ENCODE measurements around the gene INPP5A.
"Not testable (repeated sequence)": the region's sequence is repeated elsewhere in the genome, so short reads cannot be mapped to it uniquely, and the experiment has no call there.

INPP5A gene

GRCh38 chr10:132504501-132505272 lies 32.9 kb upstream of the INPP5A start:
- DNase-seq: no peak

- not testable (repeated sequence) for DNase-seq
Observed at GRCh38 chr10:132505546-132505945, 32.0 kb upstream of the INPP5A start.

DNA sequence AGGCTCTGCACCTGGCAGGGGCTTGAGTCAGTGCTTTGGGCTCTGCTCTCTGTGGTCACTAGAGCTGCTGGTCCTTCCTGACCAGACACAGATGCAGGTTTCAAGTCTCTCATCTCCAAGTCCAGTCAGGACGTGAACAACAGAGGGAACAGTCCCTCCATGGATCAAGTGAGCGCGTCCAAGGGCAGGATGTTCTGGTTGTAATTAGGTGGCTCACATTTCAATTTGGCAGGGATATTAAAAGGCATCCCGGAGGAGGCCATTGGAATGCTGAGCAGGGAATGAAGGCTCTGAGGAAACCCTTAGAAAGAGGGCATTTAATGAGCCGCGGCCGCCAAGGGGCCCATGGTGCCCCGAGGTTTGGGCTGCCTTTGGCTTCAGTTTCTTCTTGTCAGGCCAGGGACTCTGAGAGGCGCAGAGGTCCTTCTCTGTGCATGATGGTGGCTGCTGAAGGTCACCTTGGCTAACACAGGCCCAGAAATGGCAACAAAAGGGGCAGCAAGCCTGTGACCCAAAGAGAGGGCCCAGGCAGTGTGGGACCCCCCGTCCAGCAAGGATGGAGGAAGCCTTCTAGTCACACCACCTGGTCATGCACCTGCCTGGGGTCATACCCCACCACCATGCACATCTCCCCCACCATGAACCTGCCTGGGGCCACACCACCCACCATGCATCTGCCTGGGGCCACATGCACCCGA lies 30.7 kb upstream of the INPP5A start:
- DNase-seq: no peak

DNA sequence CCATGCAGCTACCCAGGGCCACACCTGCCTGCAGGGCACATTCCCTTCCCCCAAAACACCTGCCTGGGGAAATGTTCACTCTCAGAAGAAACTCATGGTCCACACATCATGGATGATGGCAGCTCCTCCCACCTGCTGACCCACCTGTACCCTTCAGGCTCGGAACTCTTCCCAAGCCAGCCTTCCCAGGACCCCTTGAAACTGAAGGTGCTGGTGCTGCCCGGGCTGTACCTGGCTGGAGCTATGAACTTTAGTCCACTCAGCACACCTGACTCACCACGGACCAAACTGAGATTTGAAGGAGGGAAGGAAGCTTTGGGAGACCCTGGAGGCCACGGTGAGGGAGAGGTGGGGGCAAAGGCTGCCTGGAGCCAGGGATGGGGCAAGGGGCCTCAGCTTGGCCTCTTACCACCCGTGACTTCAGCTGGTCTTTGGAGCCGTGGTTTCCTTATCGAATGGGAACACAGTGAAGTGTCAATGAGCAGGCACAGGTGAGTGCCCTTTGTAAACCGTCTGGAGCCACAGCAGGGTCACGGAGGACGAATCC lies 30.1 kb upstream of the INPP5A start:
- DNase-seq: no peak

DNA sequence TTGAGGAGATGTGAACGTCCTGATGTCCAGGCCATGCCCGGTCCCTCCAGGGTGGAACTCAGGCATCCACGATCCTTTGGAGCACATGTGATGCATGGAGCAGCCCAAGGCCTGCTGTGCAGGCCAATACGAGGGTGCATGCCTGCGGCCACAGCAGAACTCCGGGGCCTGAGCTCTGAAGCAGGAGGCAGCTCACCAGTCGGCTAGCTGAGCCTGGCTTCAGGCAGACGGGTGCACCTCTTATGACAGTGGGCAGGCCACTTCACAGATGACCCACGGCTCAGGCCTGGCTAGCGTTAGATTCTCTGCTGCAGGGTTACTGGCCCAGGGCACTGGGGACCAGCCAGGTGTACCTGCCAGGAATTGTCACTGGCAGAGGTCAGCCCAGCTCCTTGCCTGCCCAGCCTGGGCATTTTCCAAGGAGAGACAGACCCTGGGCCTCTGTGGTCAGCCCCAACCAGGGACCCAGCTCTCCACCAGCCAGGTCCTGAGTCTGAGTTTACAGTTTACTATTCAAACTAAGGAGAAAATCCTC lies 29.6 kb upstream of the INPP5A start:
- no peak for DNase-seq

DNA sequence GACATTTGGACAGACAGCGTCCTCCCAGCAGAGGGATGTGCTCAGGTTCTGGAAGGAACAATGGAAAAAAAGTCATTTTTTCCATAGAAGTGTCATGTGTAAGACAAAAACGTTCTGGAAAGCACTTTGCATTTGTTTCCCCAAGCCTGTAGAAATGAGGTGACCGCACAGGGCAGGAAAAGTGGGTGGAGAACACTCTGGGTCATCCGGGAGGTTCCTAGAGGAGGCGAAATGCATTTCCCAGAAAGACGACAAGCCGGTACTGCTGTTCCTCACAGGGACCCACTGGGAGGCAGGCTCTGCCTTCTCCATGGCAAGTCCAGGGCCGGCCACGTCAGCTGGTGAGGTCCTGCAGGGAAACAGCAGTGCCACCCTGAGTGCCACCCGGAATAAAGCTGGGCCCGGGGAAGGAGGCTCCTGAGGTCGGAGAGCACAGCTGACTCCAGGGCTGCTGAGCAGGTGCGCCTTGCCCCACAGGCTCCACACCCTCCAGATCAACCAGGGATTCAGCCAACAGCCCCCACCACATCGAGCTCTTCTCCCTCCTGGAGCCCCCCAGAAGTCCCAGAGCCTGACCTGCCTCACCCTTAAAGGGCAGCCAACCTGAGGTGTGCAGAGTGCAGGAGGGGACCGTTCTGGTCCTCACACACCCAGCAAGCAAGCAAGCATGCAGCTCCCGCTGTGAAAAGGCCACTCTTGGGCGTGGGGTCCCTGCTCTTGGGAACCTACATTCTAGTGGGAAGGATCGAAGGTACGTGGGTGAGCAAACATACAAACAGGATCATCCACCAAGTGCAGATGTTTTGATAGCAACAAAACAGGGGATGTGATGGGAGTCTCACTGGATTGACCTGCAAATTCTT lies 28.8 kb upstream of the INPP5A start:
- no peak for DNase-seq

DNA sequence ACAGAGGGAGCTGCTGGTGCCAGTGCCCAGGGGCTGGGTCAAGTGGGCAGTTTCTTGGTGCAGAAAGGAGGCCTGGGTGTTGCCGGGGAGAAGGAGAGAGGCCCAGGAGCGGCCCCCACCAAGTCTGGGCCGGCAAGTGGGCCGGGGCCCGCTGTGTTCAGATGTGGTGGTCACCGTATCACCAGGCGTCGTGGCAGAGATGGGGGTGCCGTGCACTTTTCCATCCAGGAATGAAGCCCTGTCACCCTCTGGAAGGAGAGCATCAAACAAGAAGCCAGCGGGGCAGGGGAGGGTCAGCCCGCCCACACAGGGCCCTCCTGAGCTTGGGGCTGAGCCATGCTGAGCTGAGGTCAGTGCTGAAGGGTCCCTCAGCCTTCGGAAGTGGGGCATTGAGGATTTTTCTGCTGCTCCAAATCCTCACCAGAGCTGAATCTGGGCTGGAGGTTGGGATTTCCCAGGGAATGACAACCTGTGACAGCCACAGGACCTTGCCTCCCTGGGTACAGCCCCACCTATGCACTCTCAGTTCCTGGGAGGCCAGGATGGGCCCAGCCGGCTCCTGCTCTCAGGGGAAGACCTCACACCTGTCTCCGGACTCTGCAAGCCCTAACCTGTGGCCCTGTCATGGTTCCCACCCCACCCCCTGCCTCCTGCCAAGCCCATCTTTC lies 27.9 kb upstream of the INPP5A start:
- no peak for DNase-seq

GRCh38 chr10:132510174-132510611 lies 27.4 kb upstream of the INPP5A start:
- no peak for DNase-seq

DNA sequence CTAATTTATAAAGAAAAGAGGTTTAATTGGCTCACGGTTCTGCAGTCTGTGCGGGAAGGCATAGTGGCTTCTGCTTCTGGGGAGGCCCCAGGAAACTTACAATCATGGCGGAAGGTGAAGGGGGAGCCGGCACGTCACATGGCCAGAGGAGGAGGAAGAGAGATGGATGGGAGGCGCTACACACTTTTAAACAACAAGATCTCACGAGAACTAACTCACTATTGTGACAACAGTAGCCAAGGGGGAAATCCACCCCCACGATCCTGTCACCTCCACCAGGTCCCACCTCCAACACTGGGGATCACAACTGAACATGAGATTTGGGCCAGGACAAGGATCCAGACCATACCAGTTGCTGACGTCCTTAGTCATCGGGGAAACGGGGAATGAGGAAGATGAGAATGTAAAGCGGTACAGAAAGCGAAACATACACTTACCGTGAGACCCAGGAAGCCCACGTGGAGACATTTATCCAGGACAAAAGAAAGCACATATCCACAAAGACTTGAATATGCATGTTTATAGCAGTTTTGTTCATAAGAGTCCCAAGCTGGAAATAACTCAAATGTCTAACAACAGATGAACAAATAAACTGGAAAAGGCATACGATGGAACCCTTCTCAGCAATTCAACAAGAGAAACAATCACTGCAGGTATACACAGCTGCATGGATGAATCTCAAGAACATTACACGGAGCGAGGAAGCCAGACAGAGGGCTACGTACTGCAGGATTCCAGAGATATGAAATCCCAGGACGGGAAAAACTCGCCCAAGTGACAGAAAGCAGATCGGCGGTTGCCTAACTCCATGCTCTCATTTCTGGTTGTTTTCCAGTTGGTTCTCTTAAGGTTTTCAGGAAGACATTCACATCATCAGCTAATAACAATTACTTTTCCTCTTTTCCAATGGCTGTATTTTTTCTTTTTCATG lies 26.2 kb upstream of the INPP5A start:
- DNase-seq: no peak

GRCh38 chr10:132512052-132512442 lies 25.5 kb upstream of the INPP5A start:
- no peak for DNase-seq

- DNase-seq: no peak
Observed at GRCh38 chr10:132512693-132513345, 24.8 kb upstream of the INPP5A start.

- DNase-seq: no peak
Observed at GRCh38 chr10:132514821-132515520, 22.6 kb upstream of the INPP5A start.

DNA sequence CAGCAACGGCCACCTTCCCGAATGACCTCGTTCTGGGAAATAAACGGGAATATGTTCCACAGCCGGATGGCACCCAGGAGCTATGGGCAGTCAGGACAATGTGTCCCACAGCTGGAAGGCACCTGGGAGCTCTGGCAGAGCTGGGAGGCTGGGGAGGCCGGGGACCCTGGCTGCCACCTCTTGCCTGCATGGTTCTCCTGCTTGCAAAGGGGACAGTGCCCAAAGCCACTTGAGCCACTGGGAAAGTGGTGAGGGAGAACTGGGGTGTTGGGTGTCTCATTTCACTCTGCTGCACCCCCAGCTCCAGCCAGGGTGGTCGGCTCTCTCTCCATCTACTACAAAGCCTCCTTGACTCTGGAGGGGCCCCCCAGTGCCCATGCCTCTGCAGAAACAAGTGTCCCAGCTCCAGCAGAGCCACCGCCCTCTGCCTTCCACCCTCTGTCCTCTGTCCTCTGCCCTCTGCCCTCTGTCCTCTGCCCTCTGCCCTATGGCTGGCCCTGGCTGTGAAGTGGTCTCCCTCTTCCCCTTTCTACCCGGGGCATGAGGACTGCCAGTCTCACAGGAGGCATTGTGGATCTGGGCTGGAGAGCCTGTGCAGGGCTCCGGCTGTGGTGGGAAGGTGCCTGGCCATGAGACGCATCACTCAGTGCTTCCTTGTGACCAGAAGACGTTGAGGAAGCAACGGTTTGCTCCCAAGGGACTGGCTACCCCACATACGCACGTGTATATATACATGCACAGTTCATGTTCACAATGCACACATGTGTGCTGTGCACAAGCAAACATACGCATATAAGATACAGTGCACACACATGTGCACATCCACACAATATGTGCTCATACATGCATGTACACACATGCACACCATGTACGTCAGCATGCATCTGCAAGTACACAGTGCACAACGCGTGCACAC lies 21.5 kb upstream of the INPP5A start:
- no peak for DNase-seq

DNA sequence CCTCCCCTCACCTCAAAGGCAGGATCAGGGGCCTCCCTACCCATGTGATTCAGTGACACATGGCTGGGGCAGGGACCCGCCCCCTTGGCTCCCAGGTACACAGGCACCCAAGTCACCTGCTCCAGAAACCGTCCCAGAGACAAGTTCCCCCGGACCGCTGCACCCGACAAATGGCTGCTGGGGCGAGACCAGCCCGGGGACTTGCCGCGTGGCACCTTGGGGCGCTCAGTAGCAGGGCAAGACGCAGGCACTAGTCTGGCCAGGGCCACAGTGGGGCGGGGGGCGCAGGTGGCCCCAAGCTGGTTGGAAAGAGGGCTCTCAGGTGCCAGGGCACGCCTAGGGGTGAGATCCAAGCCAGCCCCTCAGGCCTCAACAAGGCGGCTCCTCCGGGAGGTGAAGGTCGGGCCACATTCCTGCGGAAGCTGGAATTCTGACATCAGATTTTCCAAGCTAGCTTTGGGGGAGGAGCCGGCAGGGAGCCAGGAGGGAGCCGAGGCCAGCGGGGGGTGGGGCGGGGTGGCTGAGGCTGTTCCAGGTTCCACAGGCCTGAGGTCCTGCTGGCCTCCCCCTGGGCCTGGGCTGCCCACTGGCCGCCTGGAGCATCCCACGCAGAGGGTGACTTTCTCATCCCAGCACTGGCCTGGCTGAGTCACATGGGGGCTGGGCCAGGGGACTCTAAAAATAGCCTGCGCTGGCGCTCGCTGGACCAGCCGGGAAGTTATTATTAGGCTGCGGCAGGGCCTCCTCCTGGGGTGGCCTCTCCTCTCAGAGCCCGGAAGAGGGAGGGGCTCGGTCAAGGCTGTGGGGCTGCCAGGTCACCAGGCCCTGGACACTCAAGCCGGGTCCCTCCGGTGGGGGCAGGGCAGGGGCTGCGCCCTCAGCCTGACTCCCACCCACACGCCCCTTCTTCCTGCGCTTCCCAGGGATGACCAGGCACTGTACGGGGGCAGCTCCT lies 20.5 kb upstream of the INPP5A start:
- DNase-seq: no peak

- no peak for DNase-seq
Observed at GRCh38 chr10:132517951-132518521, 19.6 kb upstream of the INPP5A start.

DNA sequence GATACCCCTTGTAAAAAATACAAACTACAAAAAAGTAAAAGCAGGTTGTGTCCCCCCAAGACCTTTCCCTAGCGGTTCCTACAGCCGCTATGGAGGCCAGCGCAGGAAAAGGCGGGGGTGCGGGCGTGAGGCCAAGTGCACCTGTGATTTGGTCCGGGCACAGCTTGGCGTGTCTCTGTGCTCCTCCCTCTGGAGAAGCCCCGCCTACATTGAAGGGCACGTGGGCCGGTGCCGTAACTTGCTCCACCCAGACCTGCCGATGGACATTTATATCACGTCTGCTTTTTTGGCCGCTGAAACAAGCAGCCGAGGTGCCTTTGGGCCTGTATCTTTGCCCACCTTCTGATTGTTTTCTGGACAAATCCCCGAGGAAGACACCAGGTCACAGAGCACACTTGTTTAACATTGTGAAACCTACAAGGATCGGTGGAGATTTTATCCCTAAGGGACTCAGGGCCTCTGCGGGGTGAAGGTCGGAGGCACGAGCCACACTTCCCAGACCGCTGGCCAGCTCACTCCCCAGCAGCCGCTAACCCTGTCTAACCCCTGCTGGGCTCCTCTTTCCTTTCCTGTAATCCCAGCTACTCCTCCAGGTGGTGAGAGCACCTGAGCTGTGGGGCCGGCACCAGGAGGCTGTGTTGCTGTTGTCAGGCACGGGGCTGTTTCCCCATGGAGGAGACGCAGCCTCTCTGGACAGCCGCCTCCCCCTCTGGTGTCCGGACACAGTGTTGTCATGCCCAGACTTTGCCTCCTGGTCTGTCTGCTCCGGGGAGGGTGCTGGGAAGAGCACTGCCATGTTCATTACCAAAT lies 18.8 kb upstream of the INPP5A start:
- no peak for DNase-seq

Data from activated effector memory CD4-positive, alpha-beta T cell treated with Interleukin-2 at 50 U/mL for 16 hours (primary cell).